Fibroblast of lung (primary cell): Measurements from ENCODE around the gene TMPRSS9.

Experiments used
- EZH2 ChIP-seq: IDR thresholded peaks from 2 replicates; pipeline ENCODE4 v1.5.1; 2012; ENCODE audit warnings: low read length, control low read depth, mild to moderate bottlenecking; ENCODE audit errors: missing control alignments
- TF ChIP-seq, protein P1 (sequence below), 2 donors: IDR thresholded peaks in 1 of 2; conservative IDR thresholded peaks in 1 of 2; 1 replicate in 1 of 2; 2 replicates in 1 of 2; pipeline ENCODE4 v1.5.1; 2011 to 2012; ENCODE audit warnings: low read length in 2 of 2, control low read depth in 1 of 2, inconsistent platforms in 1 of 2, low read depth in 1 of 2, mild to moderate bottlenecking in 1 of 2

DNA sequence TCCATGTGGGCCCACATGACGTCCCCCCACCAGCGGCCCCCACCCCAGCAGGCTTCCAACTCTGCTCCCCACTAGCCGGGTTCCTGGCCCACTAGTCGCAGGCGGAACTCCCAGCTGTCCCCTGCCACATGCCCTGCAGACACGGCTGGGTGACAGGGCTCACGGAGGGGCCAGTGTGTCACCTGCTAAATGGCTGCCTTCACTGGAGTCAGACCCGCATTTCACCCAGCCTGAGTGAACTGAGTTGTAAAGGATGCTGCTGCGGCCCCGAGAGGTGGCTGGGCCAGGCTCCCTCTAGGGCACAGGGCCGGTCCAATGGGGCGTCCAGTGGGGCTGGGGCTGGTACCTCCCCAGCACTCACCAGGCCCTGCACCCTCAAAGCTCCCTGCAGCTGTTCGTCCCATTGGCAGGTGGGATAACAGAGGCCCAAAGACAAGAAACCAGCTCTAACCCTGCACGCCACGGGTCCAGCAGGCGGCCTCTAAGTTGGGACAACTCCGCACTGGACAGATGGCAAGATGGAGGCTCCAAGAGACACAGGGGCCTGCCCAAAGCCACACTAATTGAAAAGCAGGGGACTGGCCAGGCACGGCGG, 93.5 kb downstream of the TMPRSS9 start:
- TF ChIP-seq, protein P1, sequence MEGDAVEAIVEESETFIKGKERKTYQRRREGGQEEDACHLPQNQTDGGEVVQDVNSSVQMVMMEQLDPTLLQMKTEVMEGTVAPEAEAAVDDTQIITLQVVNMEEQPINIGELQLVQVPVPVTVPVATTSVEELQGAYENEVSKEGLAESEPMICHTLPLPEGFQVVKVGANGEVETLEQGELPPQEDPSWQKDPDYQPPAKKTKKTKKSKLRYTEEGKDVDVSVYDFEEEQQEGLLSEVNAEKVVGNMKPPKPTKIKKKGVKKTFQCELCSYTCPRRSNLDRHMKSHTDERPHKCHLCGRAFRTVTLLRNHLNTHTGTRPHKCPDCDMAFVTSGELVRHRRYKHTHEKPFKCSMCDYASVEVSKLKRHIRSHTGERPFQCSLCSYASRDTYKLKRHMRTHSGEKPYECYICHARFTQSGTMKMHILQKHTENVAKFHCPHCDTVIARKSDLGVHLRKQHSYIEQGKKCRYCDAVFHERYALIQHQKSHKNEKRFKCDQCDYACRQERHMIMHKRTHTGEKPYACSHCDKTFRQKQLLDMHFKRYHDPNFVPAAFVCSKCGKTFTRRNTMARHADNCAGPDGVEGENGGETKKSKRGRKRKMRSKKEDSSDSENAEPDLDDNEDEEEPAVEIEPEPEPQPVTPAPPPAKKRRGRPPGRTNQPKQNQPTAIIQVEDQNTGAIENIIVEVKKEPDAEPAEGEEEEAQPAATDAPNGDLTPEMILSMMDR (conservative IDR thresholded peaks at IDR 0.05 in 1 of 2, IDR thresholded peaks at IDR 0.05 in 1 of 2; ENCODE audit: low read depth in 1 of 2, low read length in 2 of 2), result no peak
- TF ChIP-seq EZH2, result no peak
